Measurements from ENCODE around the gene HSPE1.

GRCh38 chr2:197500503-197501131 is 438 bp downstream of the HSPE1 start:
- TF ChIP-seq POLR2A (IDR thresholded peaks at IDR 0.05; ENCODE audit: control extremely low read depth in 1 of 2, low read depth in 2 of 2, low read length in 2 of 2): no peak
- TF ChIP-seq MAFK (IDR thresholded peaks at IDR 0.05; ENCODE audit: low read depth, low read length): no peak
- no peak for TF ChIP-seq JUND (IDR thresholded peaks at IDR 0.05; ENCODE audit: low read length)
- 0 out of 4 replicates have a peak, but pooled peaks of 1 of the 3 experiments have one; percentile 2 for TF ChIP-seq CTCF (IDR thresholded peaks at IDR 0.05; ENCODE audit: control extremely low read depth in 1 of 3, insufficient read depth in 1 of 3, low read depth in 1 of 3, low read length in 3 of 3)
- no peak for TF ChIP-seq NANOG (IDR thresholded peaks at IDR 0.05; ENCODE audit: insufficient read depth, low read depth, low read length, poor library complexity, severe bottlenecking)
- TF ChIP-seq SP4 (IDR thresholded peaks at IDR 0.05; ENCODE audit: low read length): no peak
- no peak for TF ChIP-seq RFX5 (IDR thresholded peaks at IDR 0.05; ENCODE audit: borderline replicate concordance, low read depth, low read length)
